Activated B cell treated with CpG ODN at 0.5 μM for 24 hours (primary cell): ENCODE measurements around the gene DOCK2. TPM values are rescaled to one million over a fixed set of nuclear protein-coding genes. Genes with fewer than 3 reads are reported as not detected.

Experiments used
- ATAC-seq: fragments of 200-7000 bp; cut with Tn5 transposase; one replicate; pipeline ENCODE4 v1.10.0; 2021; ENCODE audit warnings: low read depth, mild to moderate bottlenecking, moderate library complexity
- CTCF ChIA-PET: fragments of 350-600 bp; sonication (Branson Sonifier 250); formaldehyde crosslinking; loops from one replicate; lab custom pipeline; 2021; ENCODE audit warnings: antibody characterized with exemption; lab: Charles Lee
- POLR2A ChIA-PET: fragments of 350-600 bp; sonication (Branson Sonifier 250); formaldehyde crosslinking; loops from one replicate; lab custom pipeline; 2021; ENCODE audit warnings: antibody characterized with exemption; lab: Charles Lee
- DNase-seq: peaks from one replicate; pipeline ENCODE4 v3.0.0; 2022
- H3K27ac Mint-ChIP-seq: one replicate; pipeline ENCODE4 v1.8.0; 2020; ENCODE audit warnings: mixed read lengths
- H3K27me3 Mint-ChIP-seq: one replicate; pipeline ENCODE4 v1.8.0; 2021; ENCODE audit warnings: mixed read lengths
- H3K36me3 Mint-ChIP-seq: one replicate; pipeline ENCODE4 v1.8.0; 2021; ENCODE audit warnings: low read depth, mixed read lengths
- H3K4me1 Mint-ChIP-seq: one replicate; pipeline ENCODE4 v1.8.0; 2021; ENCODE audit warnings: mixed read lengths
- H3K4me3 Mint-ChIP-seq: one replicate; pipeline ENCODE4 v1.8.0; 2020; ENCODE audit warnings: mild to moderate bottlenecking, mixed read lengths
- H3K9me3 Mint-ChIP-seq: one replicate; pipeline ENCODE4 v1.8.0; 2020; ENCODE audit warnings: mixed read lengths
- CTCF ChIP-seq: fragments of 200-600 bp; IDR thresholded peaks from one replicate; pipeline ENCODE4 v1.8.0; 2022; ENCODE audit warnings: antibody characterized with exemption, mild to moderate bottlenecking
- intact Hi-C: fragments of 100-400 bp; cut with micrococcal nuclease; formaldehyde crosslinking; loops from one replicate; pipeline ENCODE4 v1.15.1; 2024
- total RNA-seq: library from RNA; stranded (reverse); gene quantifications from 2 replicates; pipeline ENCODE4 v1.2.3, GENCODE V29; 2022

DOCK2 gene
- total RNA-seq, 1 donor from 2014 or later = 344 TPM

GRCh38 chr5:169636477-169637084 lies 494 bp upstream of the DOCK2 start:
- intact Hi-C loops = loop anchor here (1.0 to 5.0 kb wide), 8 partner anchors 11 to 1344 kb away; partner anchors contain the start of genes SPDL1 and WWC1
- no peak for ATAC-seq
- ChIA-PET CTCF (interaction anchor here (0.8 to 1.4 kb wide), 2 partner anchors 19 to 66 kb away, joined by 3 read pairs; no protein-coding TSS in a partner anchor), POLR2A (interaction anchor here (0.7 to 2.6 kb wide), 6 partner anchors 10 to 1116 kb away, joined by 3 to 46 read pairs (median 8); partner anchors contain the start of gene SPDL1)
- Mint-ChIP-seq H3K27ac (peak overlapping the region; percentile 91), H3K4me3 (peak overlapping the region; percentile 90), H3K9me3 (peaks cover 10% of the 10 kb centered on the region), H3K36me3 (peaks cover 37% of the 10 kb centered on the region), H3K27me3 (no peaks in the 10 kb centered on the region), H3K4me1 (peaks cover 49% of the 10 kb centered on the region)
- TF ChIP-seq CTCF = no peak
- DNase-seq = no peak

GRCh38 chr5:169637549-169638121 lies 560 bp downstream of the DOCK2 start:
- intact Hi-C loops = loop anchor here (1.0 to 5.0 kb wide), 8 partner anchors 10 to 1345 kb away; partner anchors contain the start of genes SPDL1 and WWC1
- no peaks in the 10 kb centered on the region for H3K27me3 Mint-ChIP-seq
- peaks cover 58% of the 10 kb centered on the region for H3K4me1 Mint-ChIP-seq
- peak; percentile 44 for DNase-seq
- peak overlapping the region; percentile 91 for H3K27ac Mint-ChIP-seq
- POLR2A ChIA-PET = interaction anchor here (0.6 to 2.6 kb wide), 11 partner anchors 9 to 168 kb away, joined by 3 to 46 read pairs (median 5); partner anchors contain the start of gene SPDL1
- H3K4me3 Mint-ChIP-seq = peak overlapping the region; percentile 90
- peaks cover 10% of the 10 kb centered on the region for H3K9me3 Mint-ChIP-seq
- TF ChIP-seq CTCF = no peak
- CTCF ChIA-PET = interaction anchor here (1.0 to 1.4 kb wide), 2 partner anchors 18 to 54 kb away, joined by 3 to 7 read pairs; partner anchors contain the start of gene SPDL1
- ATAC-seq = peak; percentile 62
- H3K36me3 Mint-ChIP-seq = peaks cover 45% of the 10 kb centered on the region

- intact Hi-C loops = no loop called here
- Mint-ChIP-seq H3K36me3 (peaks cover 66% of the 10 kb centered on the region), H3K9me3 (peaks cover 7% of the 10 kb centered on the region), H3K4me3 (no peak overlapping the region), H3K27ac (no peak overlapping the region), H3K4me1 (peaks cover 84% of the 10 kb centered on the region), H3K27me3 (no peaks in the 10 kb centered on the region)
- ChIA-PET POLR2A (interaction anchor here (0.6 kb wide), 1 partner anchor 53 kb away, joined by 3 read pairs; no protein-coding TSS in a partner anchor), CTCF (no interaction called here)
- TF ChIP-seq CTCF = no peak
- no peak for DNase-seq
- no peak for ATAC-seq
Observed at GRCh38 chr5:169641253-169641652, 4.2 kb downstream of the DOCK2 start.

GRCh38 chr5:169646856-169647255 lies 9.8 kb downstream of the DOCK2 start:
- TF ChIP-seq CTCF = no peak
- Mint-ChIP-seq H3K9me3 (no peaks in the 10 kb centered on the region), H3K36me3 (peaks cover 52% of the 10 kb centered on the region), H3K4me1 (peaks cover 93% of the 10 kb centered on the region), H3K27me3 (no peaks in the 10 kb centered on the region), H3K27ac (peak overlapping the region; percentile 4), H3K4me3 (no peak overlapping the region)
- ChIA-PET POLR2A (interaction anchor here (1.7 kb wide), 1 partner anchor 9 kb away, joined by 8 read pairs; the partner anchor contains the start of gene DOCK2), CTCF (no interaction called here)
- ATAC-seq = peak; percentile 25
- no peak for DNase-seq
- intact Hi-C loops = loop anchor here (1.0 kb wide), 1 partner anchor 10 kb away; the partner anchor contains the start of gene DOCK2

- intact Hi-C loops = loop anchor here (1.0 kb wide), 1 partner anchor 10 kb away; the partner anchor contains the start of gene DOCK2
- peak; percentile 19 for ATAC-seq
- peaks cover 48% of the 10 kb centered on the region for H3K36me3 Mint-ChIP-seq
- ChIA-PET CTCF (no interaction called here), POLR2A (interaction anchor here (0.7 kb wide), 1 partner anchor 10 kb away, joined by 3 read pairs; no protein-coding TSS in a partner anchor)
- peak overlapping the region; percentile 66 for H3K27ac Mint-ChIP-seq
- no peaks in the 10 kb centered on the region for H3K27me3 Mint-ChIP-seq
- no peak for DNase-seq
- H3K4me1 Mint-ChIP-seq = peaks cover 93% of the 10 kb centered on the region
- TF ChIP-seq CTCF = no peak
- H3K9me3 Mint-ChIP-seq = no peaks in the 10 kb centered on the region
- H3K4me3 Mint-ChIP-seq = peak overlapping the region; percentile 29
Observed at GRCh38 chr5:169647566-169647965, 10.5 kb downstream of the DOCK2 start.
